ENCODE measurements around the gene TBC1D8. TPM values are rescaled to one million over a fixed set of nuclear protein-coding genes. Genes with fewer than 3 reads are reported as not detected.

The TBC1D8 gene
- total RNA-seq, 1 donor from 2014 or later: 52.3 TPM

DNA sequence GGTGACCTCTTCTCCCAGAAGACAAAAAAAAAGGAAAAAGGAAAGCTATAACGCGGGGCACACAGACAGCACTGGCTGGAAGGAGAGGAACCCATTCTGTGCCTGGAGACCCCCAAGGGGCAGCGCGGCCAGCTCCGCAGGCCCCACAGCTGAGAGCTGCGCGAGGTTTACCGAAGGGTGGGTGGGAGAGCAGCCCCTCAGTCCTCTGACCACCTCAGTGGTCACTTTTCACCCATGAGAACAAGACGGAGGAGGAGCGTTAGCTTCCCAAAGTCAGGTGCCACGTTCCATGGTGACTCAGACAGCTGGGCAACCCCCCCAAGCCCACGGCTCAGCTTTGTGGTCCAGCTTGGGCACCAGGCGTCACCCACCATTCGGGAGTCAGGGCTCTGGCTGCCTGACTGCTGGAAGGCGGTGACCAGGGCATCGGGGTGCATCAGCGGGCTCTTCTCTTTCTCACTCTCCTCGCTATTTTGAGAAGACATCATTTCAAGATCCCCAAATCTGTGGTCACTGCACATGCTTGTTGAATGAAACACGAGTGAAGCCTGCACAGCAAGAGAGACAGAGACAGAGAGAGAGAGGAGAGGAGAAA is 113.9 kb downstream of the TBC1D8 start:
- no peak for DNase-seq (ENCODE audit: extremely low read depth, low read depth, low spot score)

DNA sequence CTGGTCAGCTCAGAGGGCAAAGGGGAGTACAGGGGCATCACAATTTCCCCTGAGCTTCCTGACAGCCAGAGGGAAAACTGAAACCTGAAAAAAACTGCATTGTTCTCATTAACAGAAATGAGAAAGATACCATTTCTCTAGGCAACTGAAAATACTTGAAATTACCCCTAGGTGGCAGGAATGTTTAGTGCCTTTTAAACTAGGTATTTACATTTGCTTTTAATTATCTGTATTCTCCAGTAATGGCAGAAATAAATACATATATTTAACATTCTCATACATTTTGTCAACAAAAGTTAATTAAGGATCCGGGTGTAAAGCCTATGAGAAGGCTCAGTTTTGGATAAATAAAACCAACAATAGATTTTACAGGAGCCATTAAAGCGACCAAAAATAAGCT is 114.6 kb downstream of the TBC1D8 start:
- DNase-seq (ENCODE audit: extremely low read depth, low read depth, low spot score): no peak

DNA sequence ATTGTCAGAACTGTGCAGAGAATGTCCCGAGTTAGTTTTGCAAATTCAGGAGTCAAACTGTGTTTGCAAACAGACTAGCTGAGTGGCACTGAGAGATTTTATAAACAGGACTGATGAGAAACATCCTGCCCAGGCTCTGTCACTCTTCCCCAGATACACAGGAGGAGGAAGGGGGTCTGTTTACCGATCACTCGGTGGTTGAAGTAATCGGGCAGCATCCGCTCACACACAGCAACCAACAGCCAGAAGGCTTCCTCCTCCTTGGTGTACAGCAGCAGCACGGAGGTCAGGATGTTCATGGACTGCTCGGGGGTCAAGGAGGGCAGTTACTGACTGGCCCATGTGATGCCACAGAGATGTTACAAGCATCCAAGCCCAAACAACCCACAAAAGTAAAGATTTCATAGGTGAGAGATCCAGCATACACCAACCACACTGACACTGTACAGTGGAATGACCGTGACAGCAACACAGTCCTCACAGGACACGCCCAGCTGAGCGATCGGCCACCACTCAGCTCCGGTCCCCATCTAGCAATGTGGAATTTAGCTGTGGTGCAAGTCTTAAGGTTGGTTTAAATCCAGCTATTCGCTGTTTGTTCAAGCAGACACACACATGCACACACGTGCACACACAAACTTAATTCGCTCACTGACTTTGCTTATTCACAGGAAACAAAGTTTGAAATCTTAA is 119.0 kb downstream of the TBC1D8 start:
- DNase-seq (ENCODE audit: extremely low read depth, low read depth, low spot score): no peak

DNA sequence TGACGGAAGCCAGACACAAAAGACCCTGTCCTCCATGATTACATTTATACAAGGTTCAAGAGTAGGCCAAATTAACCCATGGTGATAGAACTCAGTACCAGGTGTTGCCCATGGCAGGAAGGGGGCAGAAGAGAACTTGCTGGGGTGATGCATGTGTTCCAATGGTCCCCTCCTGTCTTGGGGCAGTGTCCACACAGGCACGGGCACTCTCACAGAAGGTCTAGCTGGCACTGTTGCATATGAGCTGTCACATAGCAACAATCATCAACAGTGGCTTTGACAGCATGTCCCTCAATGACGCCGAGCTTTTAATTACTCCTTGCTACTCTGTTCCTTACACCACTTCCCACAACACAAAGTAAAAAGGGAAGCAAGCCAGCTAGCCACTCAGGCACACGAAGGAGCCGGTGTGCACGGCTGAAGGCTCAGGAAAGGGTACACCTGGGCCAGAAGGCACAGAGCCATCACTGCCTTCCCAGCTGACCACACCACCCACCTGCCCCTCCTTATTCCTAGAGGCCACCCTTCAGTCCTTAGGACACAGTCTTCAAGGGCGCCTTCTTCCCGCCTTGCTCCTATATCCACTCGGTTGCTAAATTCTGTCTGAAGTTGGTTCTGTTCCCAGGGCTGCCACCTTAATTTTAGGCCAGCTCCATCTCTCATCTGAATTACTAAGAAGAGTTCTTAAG is 120.2 kb downstream of the TBC1D8 start:
- no peak for DNase-seq (ENCODE audit: extremely low read depth, low read depth, low spot score)

DNA sequence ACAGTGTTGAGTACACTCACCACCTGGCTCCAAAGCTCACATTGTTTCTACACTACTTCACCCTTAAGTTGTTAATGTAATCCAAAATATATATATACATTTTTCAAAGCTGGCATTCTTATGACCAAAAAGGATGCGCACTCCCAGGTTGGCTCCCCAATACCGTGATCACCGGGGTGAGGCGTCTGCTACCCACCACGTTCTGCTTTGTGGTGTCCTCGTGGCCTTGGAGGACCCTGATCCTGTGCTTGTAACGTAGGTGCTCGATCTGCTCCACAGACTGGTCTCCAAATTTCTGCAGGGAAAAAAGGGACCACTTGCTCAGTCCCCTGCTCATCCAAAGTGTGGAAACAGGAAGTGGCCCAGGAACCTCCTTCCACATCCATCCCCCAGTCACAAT is 123.3 kb downstream of the TBC1D8 start:
- no peak for DNase-seq (ENCODE audit: extremely low read depth, low read depth, low spot score)

DNA sequence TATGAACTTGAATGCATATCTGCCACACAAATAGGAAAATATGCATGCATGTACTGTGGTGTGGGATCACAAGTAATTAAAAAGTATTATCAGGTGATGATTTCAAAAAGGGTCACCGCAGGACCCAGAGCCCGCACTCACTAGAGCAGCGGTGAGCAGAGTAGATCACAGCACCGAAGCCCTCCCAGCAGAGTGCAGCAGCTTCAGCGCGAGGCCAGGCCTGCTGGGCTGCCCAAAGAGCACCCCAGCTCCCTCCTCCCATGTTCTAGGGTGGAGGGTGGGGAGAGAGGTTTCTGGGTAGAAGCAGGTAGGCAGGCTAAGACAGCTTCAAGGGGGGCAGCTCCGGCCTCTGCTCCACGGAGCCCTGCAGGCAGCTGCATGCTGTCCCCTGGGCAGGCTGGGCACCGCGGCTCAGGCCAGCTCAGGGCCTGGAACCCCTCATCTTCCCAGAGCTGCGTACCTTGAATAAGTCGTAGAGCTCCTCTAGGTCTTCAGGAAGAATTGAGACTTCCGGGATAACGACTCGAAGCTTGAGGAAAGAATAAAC is 124.2 kb downstream of the TBC1D8 start:
- DNase-seq (ENCODE audit: extremely low read depth, low read depth, low spot score): no peak

DNA sequence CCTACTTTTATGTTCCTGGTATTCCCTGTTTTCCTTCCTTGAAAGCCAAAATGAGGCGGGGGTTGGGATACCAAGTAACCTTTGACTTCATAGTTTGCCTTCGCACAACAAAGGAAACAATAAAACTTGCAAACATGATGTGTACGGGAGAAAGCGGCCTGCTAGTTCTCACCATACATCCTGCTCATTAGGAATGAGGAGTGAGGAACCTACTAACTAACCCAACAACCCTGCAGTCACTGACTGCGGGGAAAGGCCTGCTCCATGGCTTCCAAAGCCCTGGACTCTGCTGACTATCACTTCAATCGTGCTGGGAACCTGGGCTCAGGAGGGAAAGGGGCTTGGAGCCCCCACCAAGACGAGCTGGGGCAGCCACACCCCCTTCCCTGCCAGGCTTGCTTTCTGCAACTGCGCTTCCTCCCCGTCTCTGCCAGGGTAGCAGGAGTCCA is 124.9 kb downstream of the TBC1D8 start:
- DNase-seq (ENCODE audit: extremely low read depth, low read depth, low spot score): no peak

DNA sequence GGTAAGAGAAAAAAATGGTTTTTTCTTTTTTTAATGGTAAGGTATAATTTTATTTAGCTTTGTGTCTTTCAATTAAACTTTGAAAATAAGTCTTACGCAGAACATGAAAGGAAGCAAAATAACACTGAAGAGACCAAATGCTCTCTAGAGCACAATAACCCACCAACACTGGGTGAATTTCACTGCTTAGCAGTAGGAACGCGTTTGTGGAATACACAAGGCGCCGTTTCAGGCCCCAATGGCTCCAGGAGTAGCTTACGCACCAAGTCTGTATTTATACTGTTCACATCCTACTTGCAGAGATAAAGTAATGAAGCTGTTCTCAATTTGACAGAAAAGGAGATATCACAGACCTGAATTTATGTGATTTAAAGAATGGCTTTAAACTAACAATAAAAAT is 125.6 kb downstream of the TBC1D8 start:
- no peak for DNase-seq (ENCODE audit: extremely low read depth, low read depth, low spot score)

DNA sequence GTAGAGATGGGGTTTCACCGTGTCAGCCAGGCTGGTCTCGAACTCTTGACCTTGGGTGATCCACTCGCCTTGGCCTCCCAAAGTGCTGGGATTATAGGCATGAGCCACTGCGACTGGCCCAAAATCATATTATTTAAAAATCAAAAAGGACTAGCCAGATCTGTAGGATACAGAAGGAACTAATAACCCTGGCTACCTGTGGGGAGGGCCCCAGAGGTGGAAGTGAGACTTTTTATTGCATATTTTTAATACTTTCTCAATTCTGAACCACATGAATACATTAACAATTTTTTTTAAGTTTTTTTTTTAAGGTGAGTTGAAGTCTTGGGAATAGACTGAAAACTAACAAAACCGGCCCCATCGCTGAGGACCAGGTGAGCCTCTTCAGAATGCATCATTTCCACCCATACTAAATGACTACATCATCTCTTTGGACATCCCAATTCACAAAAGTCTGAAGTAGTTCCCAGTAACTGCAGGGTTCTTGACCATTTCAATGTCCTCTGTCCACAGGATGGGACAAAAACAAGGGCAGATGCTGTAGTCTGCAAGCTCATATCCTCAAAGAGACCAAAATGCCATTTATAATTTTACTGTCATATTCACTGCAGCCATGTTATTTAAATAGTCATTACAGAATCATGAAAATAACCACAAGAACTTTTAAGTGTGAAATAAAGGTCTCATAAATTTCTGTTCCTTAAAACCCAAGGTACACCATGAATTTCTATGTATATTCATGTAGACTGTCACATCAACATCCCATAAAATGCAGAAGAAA is 127.7 kb downstream of the TBC1D8 start:
- DNase-seq (ENCODE audit: extremely low read depth, low read depth, low spot score): no peak

DNA sequence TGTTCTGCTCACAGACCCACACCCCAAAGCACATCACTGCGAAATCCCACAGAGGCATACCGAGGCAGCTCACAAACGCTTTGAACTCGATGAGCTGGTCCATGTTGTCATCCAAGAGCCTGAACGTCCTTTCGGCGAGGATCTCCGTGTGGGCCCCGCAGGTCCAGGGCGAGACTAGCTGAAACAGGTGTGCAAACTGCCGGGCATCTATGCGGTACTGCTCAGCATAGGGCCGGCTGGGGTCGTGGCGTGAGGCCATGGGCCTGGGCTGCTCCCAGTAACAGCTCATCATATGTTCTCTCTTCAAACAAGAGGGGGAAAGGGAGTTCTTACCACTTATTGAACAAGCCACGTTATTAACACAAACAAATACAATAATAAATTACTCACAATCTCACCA is 129.0 kb downstream of the TBC1D8 start:
- no peak for DNase-seq (ENCODE audit: extremely low read depth, low read depth, low spot score)

DNA sequence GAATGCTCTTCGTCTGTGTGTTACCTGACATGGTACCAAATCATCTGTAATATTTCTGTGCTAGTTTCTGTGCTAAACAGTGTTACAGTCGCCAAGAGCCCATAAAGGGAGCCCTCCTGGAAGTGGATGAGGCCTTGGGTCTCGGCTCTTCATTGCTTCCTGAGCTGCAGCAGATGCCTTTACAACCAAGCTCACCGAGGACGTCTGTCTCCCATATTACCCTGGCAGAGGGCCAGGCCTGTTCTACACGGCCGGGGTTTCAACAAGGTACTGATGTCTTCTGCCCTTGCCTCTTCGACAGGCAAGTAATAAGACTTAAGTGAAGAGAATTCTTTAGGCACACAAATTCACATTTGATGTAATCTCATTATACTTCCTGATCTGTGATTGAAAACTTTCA is 132.2 kb downstream of the TBC1D8 start:
- no peak for DNase-seq (ENCODE audit: extremely low read depth, low read depth, low spot score)

DNA sequence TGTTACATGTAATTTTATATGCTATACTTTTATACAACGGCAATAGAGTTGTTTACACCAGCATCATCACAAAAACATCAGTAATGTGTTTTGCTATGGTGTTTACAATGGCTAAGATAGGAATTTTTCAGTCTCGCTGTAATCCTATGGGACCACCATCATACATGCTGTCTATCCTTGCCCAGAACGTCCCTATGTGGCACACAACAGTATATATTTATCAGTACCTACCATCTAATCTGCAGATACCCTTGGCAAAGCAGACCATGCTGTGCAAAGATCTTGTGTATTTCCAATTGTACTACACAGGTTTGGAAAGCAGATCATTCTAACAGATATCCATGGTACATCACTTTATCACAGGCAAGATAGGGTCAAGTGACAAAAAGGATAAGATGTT is 133.8 kb downstream of the TBC1D8 start:
- DNase-seq (ENCODE audit: extremely low read depth, low read depth, low spot score): no peak

DNA sequence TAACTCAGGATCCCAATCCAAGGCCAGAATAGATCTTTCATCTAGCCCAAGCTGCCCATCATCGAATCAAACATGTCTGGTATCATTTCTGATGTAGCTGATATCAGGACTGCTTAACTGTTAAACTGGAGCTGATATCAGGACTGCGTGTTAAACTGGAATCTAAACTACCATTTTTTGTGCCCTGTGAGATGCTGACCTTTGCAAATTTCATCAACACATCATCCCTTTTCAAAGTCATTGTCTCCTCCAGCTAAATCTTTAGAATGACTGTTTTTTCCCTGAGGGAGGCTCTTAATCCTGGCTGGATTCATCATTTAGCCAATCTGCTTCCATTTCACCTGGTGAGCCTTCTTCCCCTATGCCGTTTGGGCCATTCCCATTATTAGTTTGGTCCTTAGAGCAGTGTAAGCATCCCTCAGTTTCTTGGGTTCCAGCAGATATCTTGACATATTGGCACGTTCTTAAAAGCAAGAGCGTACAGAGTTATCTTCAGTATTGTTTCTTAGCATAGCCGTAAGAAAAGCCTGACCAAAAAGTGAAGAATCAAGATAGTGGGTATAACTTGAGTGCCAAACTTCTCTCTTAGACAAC is 136.8 kb downstream of the TBC1D8 start:
- DNase-seq (ENCODE audit: extremely low read depth, low read depth, low spot score): no peak

DNA sequence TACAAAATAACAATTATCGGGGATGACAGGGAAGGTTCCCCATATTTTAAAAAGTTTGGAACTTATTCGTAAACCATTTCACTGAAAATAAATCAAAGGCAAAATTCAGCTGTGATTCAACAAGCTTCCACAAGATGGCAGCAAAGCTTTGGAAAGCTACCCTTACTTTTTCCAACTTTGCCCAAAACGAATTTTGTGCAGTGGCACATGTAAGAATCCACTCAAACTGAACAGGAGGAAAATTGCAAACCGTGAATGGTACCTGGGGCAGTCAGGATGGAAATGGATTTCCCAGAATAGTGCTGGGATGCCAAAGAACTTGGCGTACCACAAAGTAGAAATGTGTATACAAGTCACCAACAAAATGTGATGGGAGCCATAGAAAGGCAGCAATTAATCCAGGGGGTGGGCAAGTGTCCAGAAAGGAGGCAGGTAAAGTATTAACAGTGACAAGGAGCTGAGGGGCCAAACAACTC is 138.4 kb downstream of the TBC1D8 start:
- DNase-seq (ENCODE audit: extremely low read depth, low read depth, low spot score): no peak

DNA sequence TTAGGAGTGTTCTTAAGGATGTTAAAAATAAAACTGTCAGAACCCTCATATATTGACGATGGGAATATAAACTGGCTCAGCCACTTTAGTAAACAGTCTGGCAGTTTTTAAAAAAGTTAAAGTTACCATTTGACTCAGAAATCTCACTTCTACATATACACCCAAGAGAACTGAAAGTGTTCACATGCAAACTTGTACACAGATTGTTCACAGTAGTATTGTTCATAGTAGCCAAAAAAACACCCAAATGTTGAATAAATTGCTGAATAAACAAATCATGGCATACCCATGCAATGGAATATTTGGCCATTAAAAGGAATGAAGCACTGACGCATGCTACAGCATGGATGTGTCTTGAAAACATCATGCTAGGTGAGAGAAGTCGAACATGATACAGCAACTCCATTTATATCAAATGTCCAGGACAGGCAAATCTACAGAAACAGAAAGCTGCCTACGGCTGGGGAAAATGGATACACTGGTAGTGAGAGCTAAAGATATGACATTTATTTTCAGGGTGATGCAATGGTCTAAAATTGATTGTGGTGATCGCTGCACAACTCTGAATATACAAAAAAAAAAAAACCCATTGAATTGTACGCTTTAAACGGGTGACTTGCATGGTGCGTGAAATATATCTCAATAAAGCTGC is 139.0 kb downstream of the TBC1D8 start:
- DNase-seq (ENCODE audit: extremely low read depth, low read depth, low spot score): no peak

DNA sequence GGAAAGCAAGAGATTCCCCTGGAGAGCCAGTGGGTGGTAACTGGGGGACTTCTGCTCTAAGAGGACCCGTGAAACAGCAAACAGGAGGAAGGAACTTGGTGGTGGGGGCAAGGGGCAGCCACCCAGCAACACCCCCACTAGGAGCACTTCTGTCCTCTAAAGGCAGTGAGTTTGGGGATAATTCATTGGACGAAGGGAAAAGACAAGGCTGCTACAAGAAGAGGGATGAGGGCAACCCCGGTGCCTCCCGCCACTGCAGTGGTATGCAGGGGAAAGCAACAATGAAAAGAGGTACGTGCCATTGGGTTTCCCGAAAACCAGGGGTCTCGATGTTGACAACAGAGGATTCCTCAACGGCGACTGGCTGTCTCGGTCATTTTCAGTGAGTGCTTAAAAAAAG is 140.0 kb downstream of the TBC1D8 start:
- no peak for DNase-seq (ENCODE audit: extremely low read depth, low read depth, low spot score)

DNA sequence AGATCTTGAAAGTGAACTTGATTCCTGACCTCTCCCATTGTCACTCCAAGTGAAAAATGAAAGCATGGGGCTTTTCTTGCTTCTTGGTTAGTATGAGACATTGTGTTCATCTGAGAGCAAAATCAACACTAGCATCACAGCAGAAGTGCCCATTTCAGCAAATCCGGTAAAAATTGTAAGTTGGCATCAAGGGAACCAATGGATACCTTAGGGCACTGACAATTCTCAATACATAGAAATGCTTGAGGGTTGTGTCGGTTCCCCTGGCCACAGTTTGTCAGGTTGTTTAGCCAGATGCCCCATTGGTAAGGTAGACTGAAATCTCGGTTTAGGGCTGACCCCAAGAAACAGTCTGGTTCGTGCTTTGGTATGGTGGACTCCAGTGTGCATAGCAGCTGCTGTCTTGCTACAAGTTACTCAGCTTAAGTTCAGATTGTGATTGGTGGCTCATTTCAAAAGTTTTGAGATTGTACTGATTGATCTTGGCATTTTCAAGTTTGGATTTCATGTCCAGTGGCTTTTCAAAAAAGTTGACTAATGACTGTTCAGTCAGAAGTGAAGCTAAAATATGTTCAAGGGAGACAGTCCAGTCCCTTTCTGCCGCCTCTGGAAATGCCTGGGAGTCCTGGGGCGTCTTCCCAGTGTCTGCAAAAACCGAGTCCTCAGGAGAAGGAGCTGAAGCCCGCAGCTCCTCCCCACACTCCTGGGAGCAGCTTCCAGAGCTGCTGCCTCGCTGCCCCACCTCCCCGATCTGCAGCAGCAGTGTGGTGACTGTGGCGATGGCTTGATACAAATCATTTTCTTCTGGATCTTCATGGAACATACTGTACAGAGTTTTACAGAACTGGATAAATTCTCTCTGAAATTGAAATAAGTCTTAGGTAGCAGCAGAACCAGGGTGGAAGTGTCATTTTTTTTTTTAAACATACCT is 143.5 kb downstream of the TBC1D8 start:
- no peak for DNase-seq (ENCODE audit: extremely low read depth, low read depth, low spot score)

DNA sequence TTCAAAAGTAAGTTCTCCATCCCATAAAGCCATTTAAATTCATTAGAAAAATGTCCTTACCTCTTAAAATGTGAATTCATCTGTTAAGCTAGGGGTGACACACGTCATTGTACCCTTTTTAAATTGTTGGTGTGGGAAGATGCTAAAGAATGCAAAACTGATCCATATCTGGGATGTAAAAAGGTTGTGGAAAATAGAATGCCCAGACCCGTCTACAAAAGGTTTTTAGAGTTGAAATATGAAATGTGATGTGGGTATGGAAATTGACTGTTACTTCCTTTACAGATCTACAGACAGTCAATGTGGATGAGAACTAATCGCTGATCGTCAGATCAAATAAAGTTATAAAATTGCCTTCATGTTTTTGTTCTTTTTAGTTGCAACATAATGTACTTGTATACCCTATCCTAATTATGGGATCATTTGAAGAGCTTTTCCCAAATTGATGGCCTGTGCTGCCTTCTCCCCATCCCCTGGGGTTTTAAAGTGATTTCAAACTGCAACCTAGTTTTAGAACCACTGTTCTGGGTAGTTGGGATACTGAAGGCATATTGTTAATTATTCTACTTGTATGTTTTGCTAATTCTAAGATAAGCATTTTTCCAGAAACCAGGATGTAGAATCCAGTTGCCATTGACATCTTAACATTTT is 145.0 kb downstream of the TBC1D8 start:
- no peak for DNase-seq (ENCODE audit: extremely low read depth, low read depth, low spot score)

All from glomerular endothelial cell (primary cell).